HG03575 (cell line): Measurements from ENCODE around the gene KRT74.

Source experiments
- ATAC-seq: cut with Tn5 transposase; IDR thresholded peaks from one replicate; pipeline ENCODE4 v1.9.1; 2021; ENCODE audit not compliant: unreplicated experiment, insufficient number of reproducible peaks, low FRiP score; ENCODE audit errors: extremely low read depth

KRT74 gene

GRCh38 chr12:52543985-52544883, 29.4 kb downstream of the KRT74 start:
- ATAC-seq, result no peak

DNA sequence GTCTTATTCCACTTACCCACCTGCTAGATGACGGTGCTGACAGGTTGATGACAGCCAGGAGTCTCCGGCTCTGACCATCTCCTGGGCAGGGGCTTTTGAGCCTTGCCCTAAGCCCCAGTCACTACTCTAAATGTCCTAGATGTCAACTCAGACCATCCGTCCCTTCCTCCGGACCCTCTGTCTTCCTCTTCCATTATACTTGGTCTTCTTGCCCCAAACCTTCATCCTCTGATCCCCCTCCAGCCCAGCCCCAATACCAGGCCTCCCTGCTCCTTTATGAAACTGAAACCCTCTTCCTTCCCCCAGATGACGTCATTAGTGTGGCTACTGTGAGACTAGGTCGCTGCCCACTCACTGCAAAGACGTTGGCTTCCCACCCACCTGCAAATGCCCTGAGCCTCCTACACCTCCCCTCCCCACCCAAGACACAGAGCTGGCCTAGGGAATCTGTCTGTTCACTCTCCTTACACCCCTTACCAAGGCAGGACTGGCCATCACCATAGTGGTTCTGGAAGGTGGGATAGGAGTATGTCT, 30.8 kb downstream of the KRT74 start:
- ATAC-seq, result no peak

DNA sequence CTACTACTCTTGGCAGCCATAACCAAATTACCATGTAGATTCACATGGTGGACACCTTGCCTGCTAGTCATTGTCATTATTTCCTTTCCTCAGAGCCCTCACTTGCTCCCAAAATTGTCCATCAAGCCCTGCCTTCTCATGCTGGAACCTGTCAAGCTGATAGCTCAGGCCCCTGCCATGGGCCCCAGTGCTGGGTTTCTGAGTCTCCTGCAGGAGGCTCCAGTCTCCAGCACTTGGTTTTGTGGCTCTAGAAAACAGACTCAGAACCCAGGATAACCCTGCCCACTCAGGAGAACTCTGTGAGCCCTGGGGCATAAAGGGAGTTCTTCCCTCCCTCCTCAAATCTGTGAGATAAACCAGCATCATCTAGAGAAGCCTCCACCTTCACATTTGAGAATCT, 31.5 kb downstream of the KRT74 start:
- ATAC-seq, result no peak

DNA sequence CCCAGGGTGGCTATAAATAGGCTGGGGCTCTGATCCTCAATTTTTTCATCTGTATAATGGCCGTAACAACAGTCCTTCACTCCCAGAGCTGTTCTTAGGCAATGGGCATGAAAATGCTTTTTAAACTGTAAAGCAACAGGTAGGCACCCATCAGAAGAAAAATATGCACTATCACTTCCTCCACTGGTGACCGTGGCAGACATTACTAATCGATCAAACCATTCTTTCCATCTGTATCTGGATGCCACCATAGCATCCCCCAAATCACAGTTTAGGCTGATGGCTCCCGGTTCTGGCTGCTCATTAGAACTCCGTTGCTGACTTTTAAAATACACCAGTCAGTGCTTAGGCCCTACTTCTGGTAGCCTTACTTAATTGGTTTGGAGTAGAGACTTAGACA, 31.9 kb downstream of the KRT74 start:
- no peak for ATAC-seq

- no peak for ATAC-seq
These were observed 33.1 kb downstream of the KRT74 start for GRCh38 chr12:52540531-52540930.

DNA sequence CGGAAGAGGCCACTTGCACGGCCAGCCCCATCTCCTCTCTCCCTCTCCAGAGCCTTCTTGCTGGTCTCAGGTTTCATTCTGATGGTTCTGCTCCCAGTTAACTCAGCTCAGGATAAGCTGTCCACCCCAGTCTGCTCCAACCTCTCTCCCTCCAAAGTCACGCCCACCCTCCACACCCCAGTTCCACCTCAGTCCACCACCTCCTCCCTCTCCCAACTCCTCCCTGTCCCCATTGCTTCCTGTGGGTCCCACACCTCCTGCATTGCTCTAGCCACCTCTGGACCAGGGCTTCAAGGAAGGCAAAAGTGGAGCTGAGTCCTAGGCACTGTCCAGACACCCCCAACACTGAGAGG, 33.8 kb downstream of the KRT74 start:
- ATAC-seq, result no peak

GRCh38 chr12:52539083-52539820, 34.4 kb downstream of the KRT74 start:
- ATAC-seq, result no peak

GRCh38 chr12:52537101-52537500, 36.5 kb downstream of the KRT74 start:
- ATAC-seq, result no peak

DNA sequence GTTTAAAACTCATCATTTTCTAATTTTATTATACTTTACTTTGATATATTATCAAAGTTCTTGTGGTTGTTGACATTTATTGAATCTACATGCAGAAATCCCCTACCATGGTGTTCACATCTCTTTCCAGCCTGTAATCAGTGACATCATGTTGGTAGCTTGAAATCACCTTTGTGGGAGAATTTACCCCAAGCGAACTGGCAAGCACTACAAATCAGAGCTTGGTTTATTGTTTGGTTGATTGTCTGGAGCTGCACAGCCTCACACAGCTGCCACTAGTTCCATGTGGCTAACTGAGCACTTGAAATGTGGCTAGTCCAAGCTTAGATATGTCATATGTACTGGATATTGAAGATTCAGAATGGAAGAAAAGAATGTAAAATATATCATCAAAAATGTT, 38.1 kb downstream of the KRT74 start:
- ATAC-seq, result no peak

- ATAC-seq, result no peak
These were observed 39.2 kb downstream of the KRT74 start for GRCh38 chr12:52534482-52534881.

- no peak for ATAC-seq
These were observed 39.8 kb downstream of the KRT74 start for GRCh38 chr12:52533686-52534470.

GRCh38 chr12:52532636-52533035, 41.0 kb downstream of the KRT74 start:
- ATAC-seq, result no peak

GRCh38 chr12:52531566-52532300, 41.9 kb downstream of the KRT74 start:
- ATAC-seq, result no peak

GRCh38 chr12:52530905-52531304, 42.7 kb downstream of the KRT74 start:
- no peak for ATAC-seq

- ATAC-seq, result no peak
These were observed 43.3 kb downstream of the KRT74 start for GRCh38 chr12:52530366-52530765.

DNA sequence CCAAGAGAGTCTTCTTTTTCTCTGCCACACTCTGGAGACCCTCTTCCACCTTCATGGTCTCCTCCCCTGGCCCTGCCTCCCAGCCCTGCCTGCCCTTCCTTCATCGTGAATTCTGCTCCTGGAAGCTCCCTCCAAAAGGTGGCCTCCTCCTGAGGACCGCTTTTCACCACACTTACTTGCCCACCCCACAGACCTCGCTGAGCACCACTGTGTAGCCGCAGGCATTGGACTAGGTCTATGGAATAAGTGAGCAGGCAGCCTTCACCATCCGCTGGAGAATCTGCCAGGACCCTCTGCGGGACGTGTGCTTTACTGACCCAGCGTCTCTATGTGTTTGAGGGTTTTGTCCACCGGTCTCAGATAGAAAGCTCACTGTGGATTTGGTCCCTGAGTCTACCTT, 43.8 kb downstream of the KRT74 start:
- ATAC-seq, result no peak

GRCh38 chr12:52529417-52529816, 44.2 kb downstream of the KRT74 start:
- ATAC-seq, result no peak

DNA sequence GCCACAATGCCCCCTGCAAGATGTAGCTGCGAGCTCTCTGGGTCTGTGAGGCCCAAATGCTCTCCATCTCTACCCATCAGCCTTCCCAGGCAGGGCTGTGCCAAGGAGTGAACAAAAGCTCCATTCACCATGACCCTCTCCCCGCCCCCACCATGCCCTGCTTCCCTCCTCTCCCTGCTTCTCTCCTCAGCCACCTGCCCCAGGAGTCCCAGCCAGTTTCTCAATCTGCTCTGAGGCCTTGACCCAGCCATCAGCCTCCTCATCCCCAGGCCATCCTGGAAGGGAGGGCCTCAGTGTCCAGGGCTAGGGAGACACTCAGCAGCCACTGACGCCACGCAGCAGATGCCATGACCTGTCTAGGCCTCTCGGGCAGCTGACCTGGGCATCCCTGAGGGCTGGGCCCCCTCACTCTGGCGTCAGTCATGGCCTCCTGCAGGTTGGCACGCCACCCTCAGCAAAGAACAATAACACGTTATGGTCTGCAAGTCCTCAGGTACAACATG, 45.0 kb downstream of the KRT74 start:
- no peak for ATAC-seq
